COR-L47 (cell line): ENCODE measurements around the gene PIP.
"Not testable (repeated sequence)": the region's sequence is repeated elsewhere in the genome, so short reads cannot be mapped to it uniquely, and the experiment has no call there.

Experiments used
- DNase-seq: peaks from one replicate; lab custom pipeline; 2025; lab: John Stamatoyannopoulos, UW

Gene PIP

GRCh38 chr7:143177374-143178119 lies 45.7 kb downstream of the PIP start:
- DNase-seq: no peak

GRCh38 chr7:143180771-143181170 lies 48.9 kb downstream of the PIP start:
- not testable (repeated sequence) for DNase-seq

GRCh38 chr7:143181349-143181748 lies 49.5 kb downstream of the PIP start:
- DNase-seq: no peak

- no peak for DNase-seq
Observed at GRCh38 chr7:143183024-143183423, 51.1 kb downstream of the PIP start, which contains the start of gene TAS2R39. TAS2R39 (plus strand) TSS chr7:143183419; CDS start chr7:143183419, 0 bp downstream.

GRCh38 chr7:143185551-143185950 lies 53.7 kb downstream of the PIP start:
- DNase-seq: no peak

GRCh38 chr7:143188994-143189393 lies 57.1 kb downstream of the PIP start:
- DNase-seq: no peak
